Left ventricle myocardium inferior (tissue), 1 donor: ENCODE data around the gene VGF. TPM values are rescaled to one million over a fixed set of nuclear protein-coding genes. Genes with fewer than 3 reads are reported as not detected.
A peak's percentile ranks its signal among the peaks of the same experiment; 100 is the strongest.

Experiments
- DNase-seq: peaks from one replicate; pipeline ENCODE4 v3.0.0-alpha.2; 2020
- H3K27ac ChIP-seq: fragments of 200-600 bp; replicated peaks from 2 replicates; pipeline ENCODE4 v1.8.0; 2021
- H3K27me3 ChIP-seq: fragments of 200-600 bp; 2 replicates; pipeline ENCODE4 v1.8.0; 2021; ENCODE audit warnings: low read depth
- H3K36me3 ChIP-seq: fragments of 200-600 bp; 2 replicates; pipeline ENCODE4 v1.8.0; 2021
- H3K4me1 ChIP-seq: fragments of 200-600 bp; 2 replicates; pipeline ENCODE4 v1.8.0; 2021
- H3K4me3 ChIP-seq: fragments of 200-600 bp; 2 replicates; pipeline ENCODE4 v1.8.0; 2021; ENCODE audit warnings: mild to moderate bottlenecking, moderate library complexity
- H3K9me3 ChIP-seq: fragments of 200-600 bp; replicated peaks from 2 replicates; pipeline ENCODE4 v1.8.0; 2021
- CTCF ChIP-seq: fragments of 200-600 bp; IDR thresholded peaks from 2 replicates; pipeline ENCODE4 v1.8.0; 2021; ENCODE audit warnings: antibody characterized with exemption, mild to moderate bottlenecking, borderline replicate concordance
- intact Hi-C: fragments of 100-400 bp; cut with micrococcal nuclease; formaldehyde crosslinking; loops from one replicate; pipeline ENCODE4 v1.11.0; 2022
- total RNA-seq: library from RNA; stranded (reverse); fragmentation: NEBNext Ultra II Directional; extraction: Animal tissue kit (Norgen Biotek cat#: 25700); gene quantifications from one replicate; pipeline ENCODE4 v1.2.1, GENCODE V29; 2021
- donor health status: DM: no; HTN: yes; CAD: no; lungs with severe emphysema.

The VGF gene
- total RNA-seq, 1 donor from 2014 or later = not detected

- TF ChIP-seq CTCF = no peak
- H3K9me3 ChIP-seq = no peaks in the 10 kb centered on the region
- peaks cover 46% of the 10 kb centered on the region for H3K4me1 ChIP-seq
- H3K4me3 ChIP-seq = no peak overlapping the region
- H3K27ac ChIP-seq = no peak overlapping the region
- intact Hi-C loops = no loop called here
- no peak for DNase-seq
- no peaks in the 10 kb centered on the region for H3K27me3 ChIP-seq
- H3K36me3 ChIP-seq = no peaks in the 10 kb centered on the region
These were observed 45.1 kb downstream of the VGF start for GRCh38 chr7:101120315-101120714.

GRCh38 chr7:101119876-101120275, 45.5 kb downstream of the VGF start:
- Histone ChIP-seq H3K4me3 (no peak overlapping the region), H3K36me3 (no peaks in the 10 kb centered on the region), H3K27ac (no peak overlapping the region), H3K9me3 (no peaks in the 10 kb centered on the region), H3K4me1 (peaks cover 42% of the 10 kb centered on the region), H3K27me3 (no peaks in the 10 kb centered on the region)
- intact Hi-C loops = no loop called here
- no peak for DNase-seq
- TF ChIP-seq CTCF = no peak

GRCh38 chr7:101118856-101119255, 46.5 kb downstream of the VGF start:
- Histone ChIP-seq H3K27me3 (no peaks in the 10 kb centered on the region), H3K9me3 (no peaks in the 10 kb centered on the region), H3K36me3 (no peaks in the 10 kb centered on the region), H3K27ac (no peak overlapping the region), H3K4me1 (peaks cover 34% of the 10 kb centered on the region), H3K4me3 (no peak overlapping the region)
- no peak for TF ChIP-seq CTCF
- no peak for DNase-seq
- intact Hi-C loops = no loop called here

GRCh38 chr7:101116898-101117297, 48.5 kb downstream of the VGF start:
- H3K27me3 ChIP-seq = no peaks in the 10 kb centered on the region
- no peak for TF ChIP-seq CTCF
- no peaks in the 10 kb centered on the region for H3K36me3 ChIP-seq
- no peak overlapping the region for H3K4me3 ChIP-seq
- no peak for DNase-seq
- intact Hi-C loops = no loop called here
- H3K9me3 ChIP-seq = no peaks in the 10 kb centered on the region
- peak overlapping the region; percentile 27 for H3K27ac ChIP-seq
- H3K4me1 ChIP-seq = peaks cover 30% of the 10 kb centered on the region

GRCh38 chr7:101115215-101115614, 50.2 kb downstream of the VGF start:
- peaks cover 31% of the 10 kb centered on the region for H3K4me1 ChIP-seq
- H3K9me3 ChIP-seq = no peaks in the 10 kb centered on the region
- no peak for DNase-seq
- H3K27ac ChIP-seq = no peak overlapping the region
- TF ChIP-seq CTCF = no peak
- intact Hi-C loops = no loop called here
- no peak overlapping the region for H3K4me3 ChIP-seq
- no peaks in the 10 kb centered on the region for H3K27me3 ChIP-seq
- no peaks in the 10 kb centered on the region for H3K36me3 ChIP-seq

GRCh38 chr7:101114492-101114891, 50.9 kb downstream of the VGF start:
- Histone ChIP-seq H3K36me3 (no peaks in the 10 kb centered on the region), H3K27me3 (no peaks in the 10 kb centered on the region), H3K27ac (no peak overlapping the region), H3K4me3 (no peak overlapping the region), H3K9me3 (no peaks in the 10 kb centered on the region), H3K4me1 (peaks cover 31% of the 10 kb centered on the region)
- no peak for TF ChIP-seq CTCF
- intact Hi-C loops = no loop called here
- no peak for DNase-seq
